Tibial nerve (tissue), 4 donors: Measurements from ENCODE around the gene TEP1.

ENCODE experiments used
- EP300 ChIP-seq, 2 donors: sonication (generic); formaldehyde crosslinking; IDR thresholded peaks; one replicate each; pipeline ENCODE4 v1.6.1; 2017; ENCODE audit warnings: antibody characterized with exemption in 2 of 2, mild to moderate bottlenecking in 1 of 2
- POLR2A ChIP-seq, 2 donors: fragments of 450-650 bp; IDR thresholded peaks; one replicate each; pipeline ENCODE4 v1.6.1; 2017; ENCODE audit warnings: antibody characterized with exemption in 2 of 2, mild to moderate bottlenecking in 2 of 2, moderate library complexity in 2 of 2
- TF ChIP-seq, protein P1 (sequence below), 5 experiments: fragments of 200-600 bp in 3 of 5; fragments of 450-650 bp in 2 of 5; sonication (generic) in 3 of 5; IDR thresholded peaks; one replicate each; pipeline ENCODE4 v1.5.1; 2016 to 2019; ENCODE audit warnings: antibody characterized with exemption in 5 of 5, mild to moderate bottlenecking in 3 of 5, moderate library complexity in 2 of 5

DNA sequence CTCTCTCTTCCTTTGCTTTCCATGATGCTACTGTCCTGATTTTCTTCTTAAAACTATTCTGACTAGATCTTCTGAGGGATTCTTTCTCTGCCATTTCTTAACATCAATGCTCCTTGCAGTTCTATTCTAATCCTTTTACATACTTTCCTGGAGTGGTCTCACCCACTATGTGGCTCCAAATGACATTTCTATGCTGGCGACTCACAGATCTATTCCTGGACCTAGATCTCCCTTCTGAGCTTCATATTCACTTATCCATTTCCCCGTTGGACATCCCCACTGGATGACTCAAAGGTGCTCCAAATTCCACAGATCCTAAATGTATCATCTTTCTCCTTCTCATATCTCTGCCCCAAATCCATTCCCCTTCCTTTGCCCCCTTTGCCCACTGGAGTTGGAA, 4.1 kb downstream of the TEP1 start:
- TF ChIP-seq, protein P1, sequence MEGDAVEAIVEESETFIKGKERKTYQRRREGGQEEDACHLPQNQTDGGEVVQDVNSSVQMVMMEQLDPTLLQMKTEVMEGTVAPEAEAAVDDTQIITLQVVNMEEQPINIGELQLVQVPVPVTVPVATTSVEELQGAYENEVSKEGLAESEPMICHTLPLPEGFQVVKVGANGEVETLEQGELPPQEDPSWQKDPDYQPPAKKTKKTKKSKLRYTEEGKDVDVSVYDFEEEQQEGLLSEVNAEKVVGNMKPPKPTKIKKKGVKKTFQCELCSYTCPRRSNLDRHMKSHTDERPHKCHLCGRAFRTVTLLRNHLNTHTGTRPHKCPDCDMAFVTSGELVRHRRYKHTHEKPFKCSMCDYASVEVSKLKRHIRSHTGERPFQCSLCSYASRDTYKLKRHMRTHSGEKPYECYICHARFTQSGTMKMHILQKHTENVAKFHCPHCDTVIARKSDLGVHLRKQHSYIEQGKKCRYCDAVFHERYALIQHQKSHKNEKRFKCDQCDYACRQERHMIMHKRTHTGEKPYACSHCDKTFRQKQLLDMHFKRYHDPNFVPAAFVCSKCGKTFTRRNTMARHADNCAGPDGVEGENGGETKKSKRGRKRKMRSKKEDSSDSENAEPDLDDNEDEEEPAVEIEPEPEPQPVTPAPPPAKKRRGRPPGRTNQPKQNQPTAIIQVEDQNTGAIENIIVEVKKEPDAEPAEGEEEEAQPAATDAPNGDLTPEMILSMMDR (IDR thresholded peaks at IDR 0.05) = no peak
- TF ChIP-seq EP300 (IDR thresholded peaks at IDR 0.05) (no peak), POLR2A (IDR thresholded peaks at IDR 0.05) (no peak)
